ENCODE measurements around the gene DDX47. TPM values are rescaled to one million over a fixed set of nuclear protein-coding genes. Genes with fewer than 3 reads are reported as not detected.

Gene DDX47
- total RNA-seq (100 to 1,000 TPM in 2 of 5 experiments, 10 to 100 TPM in 3; 71.6 to 154 (median 75.5) TPM), polyA plus RNA-seq (10 to 100 TPM; 70.7 to 90.2 TPM), total RNA-seq (26.7 reads per million, percentile 57 among the genes with 10 or more reads in this experiment)

- peak within 1 kb of the TSS; percentile 96 for H3K4me3 ChIP-seq (ENCODE audit: low read length)
- H3K27me3 Mint-ChIP-seq = no peaks in the 10 kb centered on the region
- no peaks in the 10 kb centered on the region for H3K9me3 Mint-ChIP-seq
- H3K4me3 Mint-ChIP-seq = peak within 1 kb of the TSS; percentile 89 to 99 (median 96)
- peaks cover 5 to 30% (median 18%) of the 10 kb centered on the region in 5 donors for H3K36me3 Mint-ChIP-seq
- intact Hi-C loops (cut with micrococcal nuclease) = loop anchor here (1.0 to 10.0 kb wide), 9 partner anchors 10 to 1961 kb away; partner anchors contain the start of genes HEBP1 (in 2 of the 2), BORCS5 (in 1 of the 2) and DUSP16 (in 1 of the 2)
- peaks cover 36 to 84% (median 69%) of the 10 kb centered on the region in 7 donors for H3K4me1 Mint-ChIP-seq
- peaks cover 28 to 41% of the 10 kb centered on the region in 2 donors for H3K4me1 ChIP-seq (ENCODE audit: control insufficient read depth in 2 of 2, insufficient read depth in 2 of 2, low read length in 2 of 2)
- no peaks in the 10 kb centered on the region for H3K27me3 ChIP-seq (ENCODE audit: control insufficient read depth in 2 of 2, insufficient read depth in 2 of 2, low read length in 2 of 2)
- peak within 1 kb of the TSS; percentile 84 to 99 (median 97) for H3K27ac Mint-ChIP-seq
- no peaks in the 10 kb centered on the region for H3K9me3 ChIP-seq (ENCODE audit: control insufficient read depth in 2 of 3, low read length in 3 of 3)
- peak within 1 kb of the TSS; percentile 99 for H3K27ac ChIP-seq (ENCODE audit: low read depth, low read length)
- ChIA-PET POLR2A (interaction anchor here (0.5 to 5.7 kb wide), 21 partner anchors 8 to 1786 kb away, joined by 3 to 99 read pairs (median 4); partner anchors contain the start of gene APOLD1), CTCF (interaction anchor here (0.7 to 6.6 kb wide), 4 partner anchors 15 to 25 kb away, joined by 4 to 84 read pairs (median 8); no protein-coding TSS in a partner anchor)
- peak; percentile 97 for ATAC-seq
- peaks cover 0 to 6% (median 5%) of the 10 kb centered on the region in 3 experiments for H3K36me3 ChIP-seq (ENCODE audit: control insufficient read depth in 2 of 3, insufficient read depth in 3 of 3, low read length in 3 of 3)
- peak; percentile 91 to 99 (median 96) for DNase-seq
Observed at GRCh38 chr12:12813120-12814101, at the start of gene DDX47. Gene DDX47 (plus strand): TSS chr12:12813346. CDS start chr12:12813368, 22 bp downstream.

- Histone ChIP-seq H3K9me3 (ENCODE audit: control insufficient read depth in 2 of 3, low read length in 3 of 3) (peaks cover 0 to 2% (median 0%) of the 10 kb centered on the region in 3 experiments), H3K27me3 (ENCODE audit: control insufficient read depth in 2 of 2, insufficient read depth in 2 of 2, low read length in 2 of 2) (no peaks in the 10 kb centered on the region), H3K4me1 (ENCODE audit: control insufficient read depth in 2 of 2, insufficient read depth in 2 of 2, low read length in 2 of 2) (no peaks in the 10 kb centered on the region), H3K27ac (ENCODE audit: low read depth, low read length) (no peak overlapping the region), H3K36me3 (ENCODE audit: control insufficient read depth in 2 of 3, insufficient read depth in 3 of 3, low read length in 3 of 3) (no peaks in the 10 kb centered on the region), H3K4me3 (ENCODE audit: low read length) (no peak overlapping the region)
- peaks cover 0 to 10% (median 3%) of the 10 kb centered on the region in 11 donors for H3K9me3 Mint-ChIP-seq
- peaks cover 0 to 30% (median 18%) of the 10 kb centered on the region in 5 donors for H3K36me3 Mint-ChIP-seq
- no peaks in the 10 kb centered on the region for H3K27me3 Mint-ChIP-seq
- POLR2A ChIA-PET = no interaction called here
- H3K4me1 Mint-ChIP-seq = peaks cover 0 to 2% (median 0%) of the 10 kb centered on the region in 7 donors
- no peak overlapping the region for H3K27ac Mint-ChIP-seq
- CTCF ChIA-PET = no interaction called here
- no peak for DNase-seq
- no peak overlapping the region for H3K4me3 Mint-ChIP-seq
- no peak for ATAC-seq
- intact Hi-C loops (cut with micrococcal nuclease) = no loop called here
Observed at GRCh38 chr12:12764824-12765223, 48.3 kb upstream of the DDX47 start.

DNA sequence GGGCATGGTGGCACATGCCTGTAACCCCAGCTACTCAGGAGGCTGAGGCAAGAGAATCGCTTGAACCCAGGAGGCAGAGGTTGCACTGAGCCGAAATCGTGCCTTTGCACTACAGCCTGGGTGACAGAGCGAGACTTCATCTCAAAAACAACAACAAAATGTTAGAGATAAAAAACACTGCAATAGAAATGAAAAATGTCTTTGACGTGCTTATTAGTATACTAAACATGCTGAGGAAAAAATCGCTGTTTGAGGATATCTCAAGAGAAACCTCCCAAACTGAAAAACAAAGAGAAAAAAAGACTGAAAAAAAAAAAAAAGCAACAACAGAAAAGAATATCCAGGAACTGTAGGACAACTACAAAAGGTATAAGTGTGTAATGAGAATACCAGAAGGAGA is 42.9 kb upstream of the DDX47 start:
- H3K27ac Mint-ChIP-seq = no peak overlapping the region
- ChIA-PET POLR2A (no interaction called here), CTCF (no interaction called here)
- no peaks in the 10 kb centered on the region for H3K4me1 Mint-ChIP-seq
- Histone ChIP-seq H3K4me1 (ENCODE audit: control insufficient read depth in 2 of 2, insufficient read depth in 2 of 2, low read length in 2 of 2) (no peaks in the 10 kb centered on the region), H3K4me3 (ENCODE audit: low read length) (no peak overlapping the region), H3K36me3 (ENCODE audit: control insufficient read depth in 2 of 3, insufficient read depth in 3 of 3, low read length in 3 of 3) (no peaks in the 10 kb centered on the region), H3K9me3 (ENCODE audit: control insufficient read depth in 2 of 3, low read length in 3 of 3) (peaks cover 0 to 4% (median 0%) of the 10 kb centered on the region in 3 experiments), H3K27ac (ENCODE audit: low read depth, low read length) (no peak overlapping the region), H3K27me3 (ENCODE audit: control insufficient read depth in 2 of 2, insufficient read depth in 2 of 2, low read length in 2 of 2) (no peaks in the 10 kb centered on the region)
- H3K36me3 Mint-ChIP-seq = peaks cover 4 to 40% (median 11%) of the 10 kb centered on the region in 5 donors
- no peak for DNase-seq
- intact Hi-C loops (cut with micrococcal nuclease) = no loop called here
- peaks cover 5 to 37% (median 15%) of the 10 kb centered on the region in 11 donors for H3K9me3 Mint-ChIP-seq
- H3K4me3 Mint-ChIP-seq = no peak overlapping the region
- no peaks in the 10 kb centered on the region for H3K27me3 Mint-ChIP-seq
- no peak for ATAC-seq

GRCh38 chr12:12774791-12775190 is 38.4 kb upstream of the DDX47 start:
- DNase-seq (no peak), ATAC-seq (no peak)
- Histone ChIP-seq H3K27ac (ENCODE audit: low read depth, low read length) (no peak overlapping the region), H3K36me3 (ENCODE audit: control insufficient read depth in 2 of 3, insufficient read depth in 3 of 3, low read length in 3 of 3) (no peaks in the 10 kb centered on the region), H3K27me3 (ENCODE audit: control insufficient read depth in 2 of 2, insufficient read depth in 2 of 2, low read length in 2 of 2) (no peaks in the 10 kb centered on the region), H3K4me3 (ENCODE audit: low read length) (no peak overlapping the region), H3K4me1 (ENCODE audit: control insufficient read depth in 2 of 2, insufficient read depth in 2 of 2, low read length in 2 of 2) (no peaks in the 10 kb centered on the region), H3K9me3 (ENCODE audit: control insufficient read depth in 2 of 3, low read length in 3 of 3) (peaks cover 0 to 2% (median 0%) of the 10 kb centered on the region in 3 experiments)
- peaks cover 4 to 28% (median 10%) of the 10 kb centered on the region in 11 donors for H3K9me3 Mint-ChIP-seq
- no peak overlapping the region for H3K27ac Mint-ChIP-seq
- POLR2A ChIA-PET = no interaction called here
- peaks cover 2 to 35% (median 4%) of the 10 kb centered on the region in 5 donors for H3K36me3 Mint-ChIP-seq
- CTCF ChIA-PET = no interaction called here
- H3K4me1 Mint-ChIP-seq = peaks cover 0 to 5% (median 0%) of the 10 kb centered on the region in 7 donors
- no peak overlapping the region for H3K4me3 Mint-ChIP-seq
- no peaks in the 10 kb centered on the region for H3K27me3 Mint-ChIP-seq
- intact Hi-C loops (cut with micrococcal nuclease) = no loop called here

DNA sequence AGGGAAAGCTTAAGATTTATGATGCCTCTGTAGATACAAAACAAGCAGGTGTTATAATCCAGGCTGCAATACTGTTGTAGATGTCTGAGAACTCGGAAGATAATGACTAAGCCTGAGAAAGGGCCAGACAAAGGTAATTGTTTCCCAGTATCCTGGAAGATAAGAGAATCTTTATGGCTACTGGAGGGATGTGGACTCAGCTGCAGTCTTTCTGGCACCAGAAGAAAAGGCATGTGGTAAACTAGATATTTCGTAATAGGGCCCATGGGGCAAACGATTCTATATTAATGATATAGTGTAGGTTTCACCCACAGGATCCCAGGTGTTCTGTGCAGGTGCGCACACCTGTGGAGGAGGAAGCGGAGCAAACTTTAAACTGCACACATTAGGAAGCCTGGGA is 36.9 kb upstream of the DDX47 start:
- DNase-seq (no peak), ATAC-seq (no peak)
- Histone ChIP-seq H3K36me3 (ENCODE audit: control insufficient read depth in 2 of 3, insufficient read depth in 3 of 3, low read length in 3 of 3) (no peaks in the 10 kb centered on the region), H3K27me3 (ENCODE audit: control insufficient read depth in 2 of 2, insufficient read depth in 2 of 2, low read length in 2 of 2) (no peaks in the 10 kb centered on the region), H3K27ac (ENCODE audit: low read depth, low read length) (no peak overlapping the region), H3K9me3 (ENCODE audit: control insufficient read depth in 2 of 3, low read length in 3 of 3) (no peaks in the 10 kb centered on the region), H3K4me1 (ENCODE audit: control insufficient read depth in 2 of 2, insufficient read depth in 2 of 2, low read length in 2 of 2) (no peaks in the 10 kb centered on the region), H3K4me3 (ENCODE audit: low read length) (no peak overlapping the region)
- POLR2A ChIA-PET = no interaction called here
- intact Hi-C loops (cut with micrococcal nuclease) = no loop called here
- Mint-ChIP-seq H3K4me3 (no peak overlapping the region), H3K27ac (no peak overlapping the region), H3K9me3 (peaks cover 0 to 15% (median 5%) of the 10 kb centered on the region in 11 donors), H3K36me3 (peaks cover 0 to 29% (median 4%) of the 10 kb centered on the region in 5 donors), H3K4me1 (peaks cover 0 to 5% (median 0%) of the 10 kb centered on the region in 7 donors), H3K27me3 (no peaks in the 10 kb centered on the region)
- CTCF ChIA-PET = no interaction called here

DNA sequence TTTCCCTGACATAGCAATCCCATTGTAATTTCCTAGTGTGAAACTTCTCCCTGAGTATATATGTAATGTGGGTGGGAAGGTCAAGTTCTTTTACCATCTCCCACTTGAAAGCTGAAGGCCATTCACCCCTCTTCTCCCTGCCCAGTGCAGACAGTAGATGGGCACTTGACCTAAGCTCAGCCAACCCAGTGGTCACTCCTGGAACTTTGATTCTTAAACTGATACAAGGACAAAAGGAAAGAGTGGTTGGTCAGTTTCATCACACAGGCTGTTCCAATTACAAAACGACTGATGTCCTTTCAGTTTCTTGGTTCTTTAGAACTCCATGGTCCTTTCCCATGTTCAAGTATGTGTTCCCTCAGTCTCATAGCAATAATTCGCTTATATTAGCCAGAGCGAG is 36.1 kb upstream of the DDX47 start:
- H3K27me3 Mint-ChIP-seq = no peaks in the 10 kb centered on the region
- Histone ChIP-seq H3K27ac (ENCODE audit: low read depth, low read length) (no peak overlapping the region), H3K27me3 (ENCODE audit: control insufficient read depth in 2 of 2, insufficient read depth in 2 of 2, low read length in 2 of 2) (no peaks in the 10 kb centered on the region), H3K4me3 (ENCODE audit: low read length) (no peak overlapping the region), H3K4me1 (ENCODE audit: control insufficient read depth in 2 of 2, insufficient read depth in 2 of 2, low read length in 2 of 2) (no peaks in the 10 kb centered on the region), H3K36me3 (ENCODE audit: control insufficient read depth in 2 of 3, insufficient read depth in 3 of 3, low read length in 3 of 3) (no peaks in the 10 kb centered on the region), H3K9me3 (ENCODE audit: control insufficient read depth in 2 of 3, low read length in 3 of 3) (no peaks in the 10 kb centered on the region)
- no peak overlapping the region for H3K4me3 Mint-ChIP-seq
- ChIA-PET POLR2A (interaction anchor here (0.6 kb wide), 1 partner anchor 219 kb away, joined by 3 read pairs; no protein-coding TSS in a partner anchor), CTCF (no interaction called here)
- intact Hi-C loops (cut with micrococcal nuclease) = no loop called here
- H3K4me1 Mint-ChIP-seq = peaks cover 0 to 5% (median 0%) of the 10 kb centered on the region in 7 donors
- H3K27ac Mint-ChIP-seq = peak overlapping the region in 1 of 9 donors; percentile 72
- no peak for DNase-seq
- H3K36me3 Mint-ChIP-seq = peaks cover 0 to 26% (median 4%) of the 10 kb centered on the region in 5 donors
- peaks cover 0 to 11% (median 4%) of the 10 kb centered on the region in 11 donors for H3K9me3 Mint-ChIP-seq
- ATAC-seq = no peak

All from naive thymus-derived CD4-positive, alpha-beta T cell (primary cell).